ENCODE data around the gene PLET1.

DNA sequence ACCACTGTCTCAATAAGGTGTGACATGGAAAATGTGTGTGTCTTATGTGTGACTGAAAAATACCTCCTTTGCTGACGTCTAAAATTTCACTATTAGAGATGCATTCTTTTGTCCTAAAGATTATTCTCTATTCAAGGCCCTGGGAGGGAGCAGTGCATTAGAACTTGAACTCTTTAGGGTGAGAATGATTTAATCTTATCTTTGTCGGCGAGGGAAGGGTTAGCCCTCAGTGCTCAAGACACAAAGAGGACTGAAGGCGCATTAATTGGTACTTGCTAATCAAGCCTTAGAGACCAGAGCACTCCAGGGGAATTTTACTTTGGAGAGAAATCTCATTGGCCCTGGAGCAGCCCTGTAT, 29.8 kb upstream of the PLET1 start:
- TF ChIP-seq CTCF (IDR thresholded peaks at IDR 0.05; ENCODE audit: insufficient read depth, low read length): no peak
- no peak for TF ChIP-seq POLR2AphosphoS5 (IDR thresholded peaks at IDR 0.05; ENCODE audit: low read depth)
- TF ChIP-seq, protein P1, sequence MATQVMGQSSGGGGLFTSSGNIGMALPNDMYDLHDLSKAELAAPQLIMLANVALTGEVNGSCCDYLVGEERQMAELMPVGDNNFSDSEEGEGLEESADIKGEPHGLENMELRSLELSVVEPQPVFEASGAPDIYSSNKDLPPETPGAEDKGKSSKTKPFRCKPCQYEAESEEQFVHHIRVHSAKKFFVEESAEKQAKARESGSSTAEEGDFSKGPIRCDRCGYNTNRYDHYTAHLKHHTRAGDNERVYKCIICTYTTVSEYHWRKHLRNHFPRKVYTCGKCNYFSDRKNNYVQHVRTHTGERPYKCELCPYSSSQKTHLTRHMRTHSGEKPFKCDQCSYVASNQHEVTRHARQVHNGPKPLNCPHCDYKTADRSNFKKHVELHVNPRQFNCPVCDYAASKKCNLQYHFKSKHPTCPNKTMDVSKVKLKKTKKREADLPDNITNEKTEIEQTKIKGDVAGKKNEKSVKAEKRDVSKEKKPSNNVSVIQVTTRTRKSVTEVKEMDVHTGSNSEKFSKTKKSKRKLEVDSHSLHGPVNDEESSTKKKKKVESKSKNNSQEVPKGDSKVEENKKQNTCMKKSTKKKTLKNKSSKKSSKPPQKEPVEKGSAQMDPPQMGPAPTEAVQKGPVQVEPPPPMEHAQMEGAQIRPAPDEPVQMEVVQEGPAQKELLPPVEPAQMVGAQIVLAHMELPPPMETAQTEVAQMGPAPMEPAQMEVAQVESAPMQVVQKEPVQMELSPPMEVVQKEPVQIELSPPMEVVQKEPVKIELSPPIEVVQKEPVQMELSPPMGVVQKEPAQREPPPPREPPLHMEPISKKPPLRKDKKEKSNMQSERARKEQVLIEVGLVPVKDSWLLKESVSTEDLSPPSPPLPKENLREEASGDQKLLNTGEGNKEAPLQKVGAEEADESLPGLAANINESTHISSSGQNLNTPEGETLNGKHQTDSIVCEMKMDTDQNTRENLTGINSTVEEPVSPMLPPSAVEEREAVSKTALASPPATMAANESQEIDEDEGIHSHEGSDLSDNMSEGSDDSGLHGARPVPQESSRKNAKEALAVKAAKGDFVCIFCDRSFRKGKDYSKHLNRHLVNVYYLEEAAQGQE (IDR thresholded peaks at IDR 0.05; ENCODE audit: insufficient replicate concordance, low read depth): no peak
- TF ChIP-seq GABPA (IDR thresholded peaks at IDR 0.05; ENCODE audit: low read depth): no peak
- TF ChIP-seq SPI1 (IDR thresholded peaks at IDR 0.05; ENCODE audit: borderline replicate concordance, low read depth): no peak

Measured in HL-60 (cell line).